ENCODE results near the gene VPS39.

- TF ChIP-seq CTCF (IDR thresholded peaks at IDR 0.05), result no peak
- no peak for TF ChIP-seq POLR2A (IDR thresholded peaks at IDR 0.05)
Measured at GRCh38 chr15:42218953-42219592, 11.0 kb upstream of the VPS39 start.

All from testis (tissue), 2 donors.